A673 (cell line): Measurements from ENCODE around the gene TGFB1I1. TPM values are rescaled to one million over a fixed set of nuclear protein-coding genes. Genes with fewer than 3 reads are reported as not detected.

Experiments
- Bru-seq: library from RNA; stranded (reverse); fragments of 400-500 nt; gene quantifications from one replicate; lab custom pipeline; 2021; lab: Mats Ljungman, UMichigan
- BruChase-seq, 2 experiments: library from RNA; stranded (reverse); fragments of 400-500 nt; gene quantifications; one replicate each; lab custom pipeline; 2021; lab: Mats Ljungman, UMichigan
- BruUV-seq: library from RNA; stranded (reverse); fragments of 400-500 nt; replicated peaks from 2 replicates; lab custom pipeline; 2021; lab: Mats Ljungman, UMichigan
- CTCF ChIA-PET: fragments of 300-600 bp; sonication (Branson Sonifier 250); formaldehyde crosslinking; loops from one replicate; lab custom pipeline; 2022; ENCODE audit warnings: antibody characterized with exemption; lab: Charles Lee
- POLR2A ChIA-PET: fragments of 300-600 bp; sonication (Branson Sonifier 250); formaldehyde crosslinking; loops from one replicate; lab custom pipeline; 2022; ENCODE audit warnings: antibody characterized with exemption; ENCODE audit not compliant: low non-redundant PET; lab: Charles Lee
- DNase-seq: peaks from one replicate; pipeline ENCODE4 v3.0.0-alpha.2; 2015; ENCODE audit warnings: low spot score
- H3K27ac ChIP-seq: fragments of 200-600 bp; sonication (generic); 2 replicates; pipeline ENCODE4 v1.5.1; 2016; ENCODE audit warnings: mixed run types, low read depth, mild to moderate bottlenecking, mixed read lengths, antibody characterized with exemption, low read length; ENCODE audit not compliant: poor library complexity, severe bottlenecking
- H3K27me3 ChIP-seq: fragments of 200-600 bp; sonication (generic); replicated peaks from 2 replicates; pipeline ENCODE4 v1.6.1; 2017; ENCODE audit warnings: mixed run types, low read depth, mild to moderate bottlenecking, mixed read lengths, antibody characterized with exemption, low read length; ENCODE audit not compliant: insufficient read depth, poor library complexity
- H3K36me3 ChIP-seq: fragments of 200-600 bp; sonication (generic); 2 replicates; pipeline ENCODE4 v1.6.1; 2016; ENCODE audit warnings: mixed run types, mild to moderate bottlenecking, mixed read lengths, antibody characterized with exemption, low read length; ENCODE audit not compliant: insufficient read depth, poor library complexity, severe bottlenecking
- H3K4me1 ChIP-seq: fragments of 200-600 bp; sonication (generic); 2 replicates; pipeline ENCODE4 v1.6.1; 2017; ENCODE audit warnings: mixed run types, mild to moderate bottlenecking, mixed read lengths, antibody characterized with exemption, low read length; ENCODE audit not compliant: insufficient read depth, poor library complexity, severe bottlenecking
- H3K4me3 ChIP-seq: fragments of 200-600 bp; sonication (generic); 2 replicates; pipeline ENCODE4 v1.5.1; 2016; ENCODE audit warnings: low read depth, mixed run types, mild to moderate bottlenecking, mixed read lengths, low read length; ENCODE audit not compliant: poor library complexity, severe bottlenecking
- H3K9me3 ChIP-seq: fragments of 200-600 bp; sonication (generic); 2 replicates; pipeline ENCODE4 v1.6.1; 2016; ENCODE audit warnings: mixed run types, low read depth, mild to moderate bottlenecking, mixed read lengths, antibody characterized with exemption, low read length; ENCODE audit not compliant: poor library complexity, severe bottlenecking
- CTCF ChIP-seq: fragments of 300-800, 200-600 bp; sonication (generic); conservative IDR thresholded peaks from 2 replicates; pipeline ENCODE4 v1.5.1; 2017; ENCODE audit warnings: low read depth, mild to moderate bottlenecking, antibody characterized with exemption, low read length, moderate library complexity, mixed read lengths
- EZH2 ChIP-seq: fragments of 200-600 bp; sonication (generic); IDR thresholded peaks from 2 replicates; pipeline ENCODE4 v1.6.1; 2017; ENCODE audit warnings: borderline replicate concordance, low read depth, mild to moderate bottlenecking, mixed read lengths, antibody characterized with exemption, low read length; ENCODE audit not compliant: poor library complexity, severe bottlenecking
- intact Hi-C: fragments of 100-400 bp; cut with micrococcal nuclease; formaldehyde crosslinking; loops from one replicate; pipeline ENCODE4 v1.10.0; 2022; ENCODE audit not compliant: unreplicated experiment
- long read RNA-seq: library from polyadenylated mRNA; stranded (forward); transcript quantifications from one replicate; pipeline ENCODE4 v2.0.0, GENCODE V29; 2022
- total RNA-seq: library from RNA; stranded (reverse); gene quantifications from 2 replicates; pipeline ENCODE4 v1.2.3, GENCODE V29; 2021

The TGFB1I1 gene
- total RNA-seq: 3.3 and 3.8 TPM in 2 replicates
- Bru-seq, nascent RNA: percentile 19 among the genes with signal in this experiment
- percentile 16 among the genes with signal in this experiment for BruChase-seq, experiment 1, labeled RNA remaining after a 2-hour chase
- percentile 35 among the genes with signal in this experiment for BruChase-seq, experiment 2, labeled RNA remaining after a 6-hour chase
- long read RNA-seq, partial matches to known transcripts: 0 of 4 reads
- long read RNA-seq, other reads (novel, unspliced or antisense): 1 of 4 reads

GRCh38 chr16:31471875-31472708, at the start of gene TGFB1I1:
Gene TGFB1I1 (plus strand): TSS chr16:31472152. CDS start chr16:31472189, 37 bp downstream.
- Histone ChIP-seq H3K27ac (no peak within 1 kb of the TSS), H3K9me3 (no peaks in the 10 kb centered on the region), H3K36me3 (no peaks in the 10 kb centered on the region), H3K4me1 (no peaks in the 10 kb centered on the region), H3K27me3 (no peaks in the 10 kb centered on the region), H3K4me3 (peak within 1 kb of the TSS; percentile 60)
- intact Hi-C loops: no loop called here
- ChIA-PET CTCF (interaction anchor here (0.6 kb wide), 2 partner anchors 11 to 545 kb away, joined by 4 read pairs; no protein-coding TSS in a partner anchor), POLR2A (no interaction called here)
- BruUV-seq: no TSS peak
- TF ChIP-seq CTCF (no peak), EZH2 (no peak)
- DNase-seq: no peak

DNA sequence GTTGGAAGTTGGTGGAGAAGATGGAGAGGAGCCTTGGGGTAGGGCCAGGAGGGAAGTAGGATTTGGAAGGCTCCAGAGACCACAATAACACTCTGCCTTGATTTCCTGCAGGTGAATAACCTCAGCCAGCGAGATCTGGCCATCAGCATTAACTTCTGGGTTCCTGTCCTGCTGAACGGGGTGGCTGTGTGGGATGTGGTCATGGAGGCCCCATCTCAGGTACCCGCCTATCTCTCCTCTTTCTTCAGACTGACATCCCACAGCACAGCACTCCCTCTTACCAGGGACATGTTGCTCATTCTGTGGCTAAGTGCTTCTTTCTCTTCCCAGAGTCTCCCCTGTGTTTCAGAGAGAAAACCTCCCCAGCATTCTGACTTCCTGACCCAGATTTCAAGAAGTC, 48.7 kb upstream of the TGFB1I1 start:
- Histone ChIP-seq H3K27me3 (peaks cover 6% of the 10 kb centered on the region), H3K27ac (no peak overlapping the region), H3K4me3 (no peak overlapping the region), H3K9me3 (no peaks in the 10 kb centered on the region), H3K4me1 (no peaks in the 10 kb centered on the region), H3K36me3 (no peaks in the 10 kb centered on the region)
- no peak for DNase-seq
- POLR2A ChIA-PET: no interaction called here
- TF ChIP-seq CTCF: no peak
- intact Hi-C loops: no loop called here
- CTCF ChIA-PET: no interaction called here
- BruUV-seq: no TSS peak

- TF ChIP-seq EZH2 (no peak), CTCF (no peak)
Observed at GRCh38 chr16:31423801-31424200, 48.2 kb upstream of the TGFB1I1 start.

More at GRCh38 chr16:31423801-31424200, 48.2 kb upstream of the TGFB1I1 start:
- Histone ChIP-seq H3K27me3 (peaks cover 12% of the 10 kb centered on the region), H3K9me3 (no peaks in the 10 kb centered on the region), H3K4me1 (no peaks in the 10 kb centered on the region), H3K36me3 (no peaks in the 10 kb centered on the region), H3K27ac (no peak overlapping the region), H3K4me3 (no peak overlapping the region)
- intact Hi-C loops: no loop called here
- CTCF ChIA-PET: no interaction called here
- POLR2A ChIA-PET: no interaction called here
- no peak for DNase-seq
- no TSS peak for BruUV-seq
